ENCODE data around the gene MAGI2. TPM values are rescaled to one million over a fixed set of nuclear protein-coding genes. Genes with fewer than 3 reads are reported as not detected.
"Not testable (repeated sequence)": the region's sequence is repeated elsewhere in the genome, so short reads cannot be mapped to it uniquely, and the experiment has no call there.

MAGI2 gene
- total RNA-seq, 4 donors from 2014 or later, result 0.23 to 5.5 (median 0.45) TPM

- Histone ChIP-seq H3K9me3 (no peaks in the 10 kb centered on the region), H3K4me1 (peaks cover 0 to 9% (median 0%) of the 10 kb centered on the region in 3 donors), H3K36me3 (no peaks in the 10 kb centered on the region), H3K27me3 (no peaks in the 10 kb centered on the region), H3K27ac (no peak overlapping the region), H3K4me3 (no peak overlapping the region)
- no peak for TF ChIP-seq CTCF (IDR thresholded peaks at IDR 0.05)
- TF ChIP-seq POLR2A (IDR thresholded peaks at IDR 0.05), result no peak
- no peak for DNase-seq
- intact Hi-C loops (cut with DNase I), result no loop called here
- WGBS, 2 donors, result 18 to 31% methylated on average over 1 of the region's 1 CpG
These were observed 1126.6 kb downstream of the MAGI2 start for GRCh38 chr7:78326876-78327275.

- Histone ChIP-seq H3K9me3 (no peaks in the 10 kb centered on the region), H3K27ac (no peak overlapping the region), H3K36me3 (no peaks in the 10 kb centered on the region), H3K27me3 (no peaks in the 10 kb centered on the region), H3K4me1 (peaks cover 0 to 9% (median 0%) of the 10 kb centered on the region in 3 donors), H3K4me3 (no peak overlapping the region)
- intact Hi-C loops (cut with DNase I), result no loop called here
- no peak for DNase-seq
- WGBS, 2 donors, result 47 to 72% methylated on average over 2 of the region's 2 CpGs
- peak in 1 of 6 experiments; percentile 14 for TF ChIP-seq CTCF (IDR thresholded peaks at IDR 0.05)
- no peak for TF ChIP-seq POLR2A (IDR thresholded peaks at IDR 0.05)
These were observed 1127.3 kb downstream of the MAGI2 start for GRCh38 chr7:78326189-78326588.

- H3K27me3 ChIP-seq, result no peaks in the 10 kb centered on the region
- H3K4me3 ChIP-seq, result no peak overlapping the region
- TF ChIP-seq POLR2A (IDR thresholded peaks at IDR 0.05) (no peak), CTCF (IDR thresholded peaks at IDR 0.05) (no peak)
- intact Hi-C loops (cut with DNase I), result no loop called here
- peaks cover 0 to 9% (median 0%) of the 10 kb centered on the region in 3 donors for H3K4me1 ChIP-seq
- 27 to 67% methylated on average over 1 of the region's 1 CpG for whole genome bisulfite sequencing, 2 donors
- no peaks in the 10 kb centered on the region for H3K36me3 ChIP-seq
- no peaks in the 10 kb centered on the region for H3K9me3 ChIP-seq
- H3K27ac ChIP-seq, result no peak overlapping the region
- no peak for DNase-seq
These were observed 1130.3 kb downstream of the MAGI2 start for GRCh38 chr7:78323118-78323517.

- intact Hi-C loops (cut with DNase I); H3K27me3 ChIP-seq; H3K4me1 ChIP-seq; H3K36me3 ChIP-seq; H3K9me3 ChIP-seq; DNase-seq; H3K4me3 ChIP-seq; H3K27ac ChIP-seq: not testable (repeated sequence)
- 78 to 93% methylated on average over 5 of the region's 5 CpGs for WGBS, 2 donors
These were observed 1131.2 kb downstream of the MAGI2 start for GRCh38 chr7:78322231-78322630.

GRCh38 chr7:78317371-78317770 lies 1136.1 kb downstream of the MAGI2 start:
- H3K27ac ChIP-seq, result no peak overlapping the region
- no peak overlapping the region for H3K4me3 ChIP-seq
- H3K27me3 ChIP-seq, result no peaks in the 10 kb centered on the region
- intact Hi-C loops (cut with DNase I), result no loop called here
- 74 to 85% methylated on average over 10 to 12 of the region's 12 CpGs for whole genome bisulfite sequencing, 2 donors
- no peak for TF ChIP-seq POLR2A (IDR thresholded peaks at IDR 0.05)
- no peak for TF ChIP-seq CTCF (IDR thresholded peaks at IDR 0.05)
- H3K36me3 ChIP-seq, result no peaks in the 10 kb centered on the region
- DNase-seq, result no peak
- H3K9me3 ChIP-seq, result no peaks in the 10 kb centered on the region
- H3K4me1 ChIP-seq, result no peaks in the 10 kb centered on the region

- Histone ChIP-seq H3K4me3 (no peak overlapping the region), H3K27ac (no peak overlapping the region), H3K36me3 (no peaks in the 10 kb centered on the region), H3K4me1 (no peaks in the 10 kb centered on the region), H3K9me3 (no peaks in the 10 kb centered on the region), H3K27me3 (no peaks in the 10 kb centered on the region)
- DNase-seq, result no peak
- intact Hi-C loops (cut with DNase I), result no loop called here
- TF ChIP-seq POLR2A (IDR thresholded peaks at IDR 0.05), result no peak
- TF ChIP-seq CTCF (IDR thresholded peaks at IDR 0.05), result no peak
These were observed 1137.4 kb downstream of the MAGI2 start for GRCh38 chr7:78316110-78316509.

Measured in esophagus squamous epithelium (tissue), 5 donors.